Measurements from ENCODE around the gene PALD1. TPM values are rescaled to one million over a fixed set of nuclear protein-coding genes. Genes with fewer than 3 reads are reported as not detected.

PALD1 gene
- total and polyA plus RNA-seq, 2 experiments from 2014 or later = 11.9 to 58.2 TPM

- Mint-ChIP-seq H3K4me1 (peaks cover 25% of the 10 kb centered on the region), H3K27me3 (ENCODE audit: insufficient read depth, low read depth, poor library complexity) (peaks cover 10% of the 10 kb centered on the region), H3K4me3 (no peak overlapping the region), H3K27ac (no peak overlapping the region; the same call in 1 of the 2 replicates), H3K36me3 (ENCODE audit: low read depth) (no peaks in the 10 kb centered on the region; the same call in 2 of the 3 replicates), H3K9me3 (no peaks in the 10 kb centered on the region)
- Histone ChIP-seq H4K20me1 (replicated peaks; ENCODE audit: insufficient read depth) (no peaks in the 10 kb centered on the region), H3K4me3 (no peak overlapping the region), H2AFZ (no peak overlapping the region), H3K36me3 (ENCODE audit: insufficient read depth) (no peaks in the 10 kb centered on the region), H3K9me2 (ENCODE audit: insufficient read depth) (no peaks in the 10 kb centered on the region), H3K79me2 (replicated peaks; ENCODE audit: insufficient read depth) (no peaks in the 10 kb centered on the region), H3K4me2 (no peak overlapping the region), H3K27me3 (ENCODE audit: insufficient read depth) (no peaks in the 10 kb centered on the region), H3F3A (replicated peaks; ENCODE audit: low read depth) (no peaks in the 10 kb centered on the region), H3K27ac (ENCODE audit: low read depth) (no peak overlapping the region), H3K4me1 (ENCODE audit: insufficient read depth) (peaks cover 8% of the 10 kb centered on the region; the same call in 1 of the 2 replicates)
- no peak for DNase-seq (ENCODE audit: low spot score)
- no peak for ATAC-seq
- TF ChIP-seq REST (IDR thresholded peaks at IDR 0.05; ENCODE audit: unreplicated experiment) = no peak
- no peak for TF ChIP-seq EZH2 (IDR thresholded peaks at IDR 0.05; ENCODE audit: low read depth, unreplicated experiment)
- TF ChIP-seq JUNB (IDR thresholded peaks at IDR 0.05; ENCODE audit: unreplicated experiment) = no peak
- no peak for TF ChIP-seq EZH2phosphoT487 (IDR thresholded peaks at IDR 0.05; ENCODE audit: unreplicated experiment)
- no peak for TF ChIP-seq STAT1 (IDR thresholded peaks at IDR 0.05; ENCODE audit: unreplicated experiment)
- TF ChIP-seq ETS1 (IDR thresholded peaks at IDR 0.05) = no peak
- no peak for TF ChIP-seq CTCF (conservative IDR thresholded peaks at IDR 0.05; ENCODE audit: low read depth in 2 of 2)
- TF ChIP-seq NANOG (IDR thresholded peaks at IDR 0.05; ENCODE audit: borderline replicate concordance) = no peak
Measured at GRCh38 chr10:70562036-70562755, 83.6 kb downstream of the PALD1 start.
